IMR-90 (cell line): ENCODE data around the gene KLF16.

Experiments
- CEBPB ChIP-seq: IDR thresholded peaks from 2 replicates; pipeline ENCODE4 v1.6.1; 2012; ENCODE audit warnings: low read depth, low read length, improper control_type of control experiment
- CTCF ChIP-seq: conservative IDR thresholded peaks from 2 replicates; pipeline ENCODE4 v1.5.1; 2012; ENCODE audit warnings: mild to moderate bottlenecking, low read depth, low read length, improper control_type of control experiment
- RAD21 ChIP-seq: IDR thresholded peaks from 2 replicates; pipeline ENCODE4 v1.6.1; 2012; ENCODE audit warnings: low read length, improper control_type of control experiment

GRCh38 chr19:1839658-1840540 is 23.5 kb downstream of the KLF16 start:
- no peak for TF ChIP-seq CTCF
- no peak for TF ChIP-seq CEBPB
- TF ChIP-seq RAD21: no peak
